Forelimb muscle (tissue), 1 donor: ENCODE results near the gene DICER1. TPM values are rescaled to one million over a fixed set of nuclear protein-coding genes. Genes with fewer than 3 reads are reported as not detected.

ENCODE experiments used
- DNase-seq: peaks from one replicate; pipeline ENCODE4 v3.0.0-alpha.2; 2013; ENCODE audit warnings: low read depth
- polyA plus RNA-seq: library from polyadenylated mRNA; unstranded; fragments of 120-200 nt; gene quantifications from one replicate; pipeline ENCODE4 v1.2.1, GENCODE V29; 2013; ENCODE audit not compliant: insufficient read length

DICER1 gene
- polyA plus RNA-seq, 1 donor = 43.3 TPM

DNA sequence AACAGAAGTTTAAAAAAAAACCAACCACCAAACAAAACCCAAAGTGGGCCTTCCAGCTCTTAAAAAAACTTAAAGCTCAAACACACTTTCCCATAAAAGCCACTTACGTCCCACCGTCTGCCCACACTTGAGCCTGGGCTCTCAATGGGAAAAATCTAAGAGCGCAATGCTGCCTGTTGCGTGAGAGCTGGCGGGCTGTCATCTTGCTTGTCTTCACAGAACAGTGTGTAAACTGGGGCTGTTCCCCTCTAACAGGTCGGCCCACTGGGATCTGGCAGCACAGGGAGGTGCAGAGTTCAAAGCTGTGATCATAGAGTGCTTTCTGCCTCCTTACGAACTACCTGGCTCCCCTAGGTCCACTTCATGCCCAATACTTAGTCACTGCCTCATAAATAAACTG, 80.0 kb downstream of the DICER1 start:
- DNase-seq = no peak

DNA sequence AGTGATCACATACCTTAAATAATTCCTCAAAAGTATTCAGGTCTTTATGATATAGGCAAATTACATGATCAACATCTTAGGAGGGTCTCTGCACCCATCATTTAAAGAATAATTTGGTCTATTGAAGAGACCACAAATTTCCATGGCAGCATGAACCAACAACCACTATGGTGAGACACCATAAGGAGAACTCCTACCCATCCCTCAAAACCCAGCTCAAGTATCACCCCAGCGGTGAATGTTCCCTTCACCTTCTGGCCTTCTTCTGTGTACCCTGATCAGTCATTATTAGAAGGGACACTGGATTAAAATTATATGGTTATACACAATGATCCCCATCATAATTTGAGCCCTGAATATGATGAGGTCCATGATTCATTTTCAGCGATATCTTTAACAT, 81.5 kb downstream of the DICER1 start:
- no peak for DNase-seq

DNA sequence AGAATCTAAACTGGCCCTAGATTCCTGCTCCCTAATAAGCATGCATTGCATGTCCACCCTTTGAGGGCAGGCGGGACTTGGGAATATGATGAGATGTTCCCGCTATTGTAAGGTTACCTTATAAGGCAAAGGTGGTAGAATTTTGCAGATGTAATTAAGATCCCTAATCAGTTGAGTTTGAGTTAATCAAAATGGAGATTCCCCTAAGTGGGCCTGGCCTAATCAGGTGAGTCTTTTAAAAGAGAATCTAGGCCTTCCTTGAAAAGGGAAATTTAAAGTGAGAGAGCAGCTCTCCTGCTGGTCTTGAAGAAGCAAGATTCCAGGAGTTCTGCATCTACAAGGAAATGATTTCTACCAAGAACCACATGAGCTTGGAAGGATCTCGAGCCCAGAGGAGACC, 83.4 kb downstream of the DICER1 start:
- no peak for DNase-seq

DNA sequence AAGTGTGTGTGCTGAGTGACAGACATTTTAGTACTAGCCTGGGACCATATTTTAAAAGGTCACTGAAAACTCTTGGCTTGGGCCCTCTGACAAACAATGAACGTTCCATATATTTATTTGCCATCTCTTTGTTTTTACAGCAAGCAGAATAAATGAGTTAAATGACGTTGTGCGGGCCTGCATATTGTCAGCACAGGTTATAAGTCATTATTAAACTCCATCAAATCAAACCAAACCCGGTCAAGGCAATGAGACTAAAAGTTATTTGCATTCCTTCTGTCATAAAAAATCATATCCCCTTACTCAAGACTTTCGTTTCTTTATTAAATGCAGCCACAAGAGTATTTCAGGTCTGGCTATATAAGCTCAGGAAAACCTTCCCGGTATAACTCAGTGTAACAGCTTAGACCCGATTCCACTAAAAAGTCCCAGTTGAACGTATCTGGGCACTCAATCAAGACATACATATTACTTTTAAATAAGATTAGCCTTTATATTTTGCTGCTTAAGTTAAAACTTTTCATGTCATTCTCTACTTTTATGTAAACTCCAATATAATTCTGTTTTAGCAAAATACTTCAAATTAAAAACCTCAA, 84.9 kb downstream of the DICER1 start:
- peak; percentile 14 for DNase-seq

DNA sequence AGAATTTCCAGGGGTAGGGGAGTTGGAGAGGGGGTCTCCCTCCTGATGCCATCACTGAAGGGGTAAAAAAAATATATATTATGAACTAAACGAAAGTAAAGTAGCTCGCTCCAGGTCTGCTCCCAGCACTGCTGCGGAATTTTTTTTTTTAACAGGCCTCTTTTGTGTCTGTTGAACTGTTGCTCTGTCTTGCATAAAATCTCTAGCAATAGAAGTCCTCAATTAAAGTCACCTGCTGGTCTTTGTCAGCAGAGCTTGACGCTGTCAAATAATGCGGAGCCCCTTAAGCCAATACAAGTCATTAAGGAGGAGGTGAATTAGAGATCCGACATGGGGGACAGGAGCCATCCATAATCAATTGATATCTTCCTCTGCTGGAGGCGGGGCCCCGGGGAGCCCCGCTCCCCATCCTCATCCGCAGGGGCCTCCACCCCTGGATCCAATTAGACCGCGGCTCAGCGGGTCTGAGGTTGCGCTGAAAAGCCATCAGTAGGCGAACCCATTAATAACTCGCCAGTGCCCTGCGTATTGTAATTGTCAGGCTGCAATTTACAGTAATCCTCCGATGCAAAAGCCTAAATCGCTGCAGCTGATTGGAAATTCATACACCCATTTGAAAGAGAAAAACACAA, 85.6 kb downstream of the DICER1 start:
- DNase-seq = no peak

DNA sequence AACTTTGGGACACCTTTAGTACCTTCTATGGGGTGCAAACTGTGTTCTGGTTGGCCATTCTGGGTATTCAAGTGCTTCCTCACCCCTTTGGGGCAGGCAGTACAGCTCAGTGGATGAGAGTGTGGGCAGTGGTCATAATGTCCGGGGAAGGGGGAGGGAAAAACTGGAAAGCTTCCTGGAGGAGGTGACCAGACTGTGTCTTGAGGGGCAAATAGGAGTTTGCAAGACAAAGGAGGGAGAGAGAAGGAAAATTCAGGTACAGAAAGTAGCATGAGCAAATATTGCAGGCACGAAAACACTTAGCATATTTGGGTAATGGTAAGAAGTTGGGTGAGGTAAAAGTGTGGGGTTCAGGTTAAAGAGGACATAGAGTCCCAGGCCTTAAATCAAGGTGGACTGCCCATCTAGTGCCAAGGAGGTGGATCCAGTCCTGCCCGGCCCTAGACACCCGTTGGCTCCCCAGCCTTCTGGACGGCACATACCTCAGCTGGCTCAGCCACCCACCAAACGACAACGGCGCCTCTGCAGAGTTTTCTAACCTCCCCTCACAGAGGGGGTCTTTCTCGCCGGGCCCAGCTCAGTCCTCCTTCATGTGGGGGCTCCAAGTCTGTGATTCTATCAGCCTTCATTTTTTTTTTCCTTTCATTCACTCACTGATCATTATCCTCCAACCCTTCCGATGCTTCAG, 86.4 kb downstream of the DICER1 start:
- DNase-seq = no peak

DNA sequence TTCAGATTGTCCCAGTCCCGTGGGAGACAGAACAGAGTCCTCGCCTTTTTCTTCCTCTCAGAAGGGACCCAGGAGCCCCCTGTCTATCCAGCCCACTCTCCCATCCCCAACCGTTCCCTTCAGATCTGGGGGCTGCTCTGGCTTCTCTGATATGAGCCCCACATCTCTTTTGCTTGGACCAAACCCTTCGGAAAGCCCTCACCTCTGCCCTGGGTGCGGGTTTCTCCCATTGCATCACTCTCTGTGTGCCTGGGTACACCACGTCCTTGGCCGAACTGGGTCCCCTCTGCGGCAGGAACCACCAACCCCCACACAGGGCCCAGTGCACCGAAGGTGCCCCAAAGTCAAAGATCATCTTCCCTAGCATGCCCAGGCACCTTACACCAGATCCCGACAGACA, 87.8 kb downstream of the DICER1 start:
- no peak for DNase-seq

DNA sequence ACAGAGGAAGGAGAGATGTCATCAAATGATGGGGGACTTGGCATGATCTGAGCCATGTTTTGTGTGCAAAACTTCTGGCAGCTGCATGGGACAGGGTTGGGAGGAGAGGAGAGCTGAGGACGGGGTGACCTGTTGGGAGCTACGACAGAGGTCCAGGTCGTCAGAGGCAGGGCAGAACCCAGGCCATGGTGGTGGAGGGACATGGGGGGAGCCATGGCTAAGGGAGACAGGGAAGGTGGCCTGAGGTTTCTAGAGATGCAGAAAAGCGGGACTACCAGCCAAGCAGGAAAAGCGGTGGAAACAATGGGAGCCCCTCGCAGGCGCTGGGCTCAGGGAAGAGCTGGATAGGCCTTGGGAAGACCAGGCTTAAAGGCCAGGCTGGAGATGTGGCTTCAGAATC, 88.3 kb downstream of the DICER1 start:
- DNase-seq = no peak

DNA sequence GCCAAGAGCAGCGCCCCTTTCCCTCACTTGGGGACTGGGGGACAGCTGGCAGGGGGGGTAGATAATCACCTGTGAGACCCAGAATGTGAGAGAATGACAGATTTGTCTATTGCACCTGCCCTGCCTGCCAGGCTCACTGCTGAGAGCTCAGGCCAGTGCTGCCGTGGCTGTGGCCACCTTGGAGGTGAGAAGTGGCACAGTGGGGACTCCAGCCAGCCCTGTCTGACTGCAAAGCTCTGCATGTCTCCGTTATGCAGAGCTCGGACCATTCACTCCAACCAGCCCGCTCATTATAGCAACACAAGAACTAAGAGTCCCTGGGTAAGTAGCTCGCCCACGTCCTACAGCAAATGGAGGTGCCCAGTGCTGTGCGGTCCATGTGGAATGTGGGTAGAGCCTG, 88.8 kb downstream of the DICER1 start:
- no peak for DNase-seq

DNA sequence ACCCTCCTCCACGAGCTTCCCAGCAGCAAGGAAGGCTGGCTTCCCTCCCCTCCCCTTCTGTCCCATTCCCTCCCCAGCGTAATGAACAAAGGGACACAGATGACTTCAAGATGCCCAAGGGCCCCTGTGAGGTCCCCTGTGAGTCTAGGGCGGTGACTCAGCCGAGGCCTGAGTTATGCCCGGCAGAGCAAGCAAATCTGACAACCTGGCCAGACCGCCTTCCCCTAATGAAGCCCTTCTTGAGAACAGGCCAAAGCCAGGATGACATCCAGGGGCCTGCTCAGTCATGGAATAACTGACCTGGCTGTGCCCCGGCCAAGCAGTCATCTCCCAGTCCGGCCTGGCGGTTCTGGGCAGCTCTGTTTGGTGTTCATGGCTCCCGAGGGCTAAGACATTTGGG, 89.2 kb downstream of the DICER1 start:
- DNase-seq = no peak

DNA sequence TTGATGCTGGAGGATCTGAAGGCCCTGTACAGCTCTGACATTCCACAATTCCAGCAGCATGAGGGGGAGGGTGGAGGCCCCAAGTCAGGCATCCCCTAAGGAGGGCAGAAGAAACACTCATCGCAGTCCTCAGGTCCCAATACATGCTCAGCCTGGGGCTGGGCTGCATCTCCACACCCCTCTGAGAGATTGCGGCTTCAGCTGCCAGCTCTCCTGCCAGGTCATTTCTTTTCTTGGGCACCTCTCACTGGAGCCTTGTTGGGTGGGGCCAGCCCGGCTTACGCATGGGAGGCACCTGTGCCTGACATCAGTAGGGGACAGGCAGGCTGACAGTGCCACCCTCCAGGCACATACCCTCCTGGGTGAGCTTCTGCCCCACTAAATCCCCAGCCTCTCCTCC, 89.8 kb downstream of the DICER1 start:
- DNase-seq = no peak

DNA sequence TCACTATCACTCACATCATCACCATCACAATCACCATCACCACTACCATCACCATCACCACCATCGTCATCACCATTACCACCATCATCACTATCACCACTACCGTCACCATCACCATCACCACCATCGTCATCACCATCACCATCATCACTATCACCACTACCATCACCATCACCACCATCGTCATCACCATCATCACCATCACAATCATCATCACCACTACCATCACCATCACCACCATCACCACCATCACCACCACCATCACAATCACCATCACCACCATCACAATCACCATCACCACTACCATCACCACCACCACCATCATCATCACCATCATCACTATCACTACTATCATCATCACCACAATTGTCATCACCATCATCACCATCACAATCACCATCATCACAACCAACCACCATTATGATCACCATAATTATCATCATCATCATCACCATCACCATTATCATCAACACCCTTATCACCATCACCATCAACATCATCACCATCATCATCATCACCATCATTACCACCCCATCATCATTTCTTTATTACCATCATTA, 90.8 kb downstream of the DICER1 start:
- no peak for DNase-seq

DNA sequence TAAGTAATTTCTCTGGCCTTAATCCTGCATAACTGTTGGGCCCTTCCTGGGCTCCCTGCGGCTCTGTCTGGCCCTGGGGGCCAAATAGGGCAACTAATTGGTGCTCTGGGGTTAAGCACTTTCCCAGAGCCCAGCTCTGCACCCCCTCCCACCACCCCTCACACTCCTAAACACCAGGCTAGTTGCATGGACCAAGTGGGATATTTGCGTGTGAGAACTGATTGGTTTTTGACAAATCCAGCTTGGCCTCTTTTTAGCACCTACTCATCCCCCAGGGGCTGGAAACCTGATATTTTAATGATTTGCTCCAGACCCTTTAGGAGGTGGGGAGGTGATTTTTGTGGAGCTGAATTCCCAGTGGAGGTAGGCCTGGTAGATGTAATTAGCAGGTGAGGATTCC, 91.9 kb downstream of the DICER1 start:
- DNase-seq = no peak

DNA sequence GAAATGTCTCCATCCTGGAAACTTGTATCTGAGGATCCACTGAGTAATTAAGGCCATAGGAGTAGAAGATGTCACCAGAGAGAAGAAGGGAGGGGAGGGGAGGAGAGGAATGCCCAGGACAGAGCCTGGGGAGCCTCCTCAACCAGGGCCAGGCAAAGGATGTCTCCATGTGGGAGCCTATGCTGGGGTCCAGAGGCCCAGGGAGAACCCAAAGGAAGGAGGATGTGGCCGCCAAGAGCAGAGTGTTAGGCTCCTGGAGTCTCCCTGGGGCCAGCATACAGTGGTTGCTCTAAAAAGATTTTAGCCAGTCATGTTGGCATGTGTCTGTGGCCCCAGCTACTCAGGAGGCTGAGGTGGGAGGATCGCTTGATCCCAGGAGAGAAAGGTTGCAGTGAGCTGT, 92.6 kb downstream of the DICER1 start:
- no peak for DNase-seq

DNA sequence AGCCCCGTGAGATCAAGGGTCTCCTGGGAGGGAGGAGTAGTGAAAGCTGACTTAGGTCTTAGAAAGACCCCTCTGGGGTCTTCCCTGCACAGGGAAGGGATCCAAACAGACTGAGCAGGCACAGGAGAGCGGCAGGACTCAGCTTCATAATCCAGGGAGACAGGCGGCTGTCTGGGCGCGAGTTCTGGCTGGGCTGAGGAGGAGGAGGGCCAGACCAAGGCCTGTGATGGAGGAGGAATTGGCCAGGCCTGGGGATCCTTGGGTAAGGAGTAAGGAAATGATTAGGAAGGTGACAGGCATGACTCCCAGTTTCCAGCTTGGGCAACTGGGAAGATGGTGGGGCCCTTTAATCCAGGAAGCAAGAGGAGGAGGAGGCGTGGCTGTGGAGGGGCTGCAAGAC, 93.1 kb downstream of the DICER1 start:
- DNase-seq = no peak

DNA sequence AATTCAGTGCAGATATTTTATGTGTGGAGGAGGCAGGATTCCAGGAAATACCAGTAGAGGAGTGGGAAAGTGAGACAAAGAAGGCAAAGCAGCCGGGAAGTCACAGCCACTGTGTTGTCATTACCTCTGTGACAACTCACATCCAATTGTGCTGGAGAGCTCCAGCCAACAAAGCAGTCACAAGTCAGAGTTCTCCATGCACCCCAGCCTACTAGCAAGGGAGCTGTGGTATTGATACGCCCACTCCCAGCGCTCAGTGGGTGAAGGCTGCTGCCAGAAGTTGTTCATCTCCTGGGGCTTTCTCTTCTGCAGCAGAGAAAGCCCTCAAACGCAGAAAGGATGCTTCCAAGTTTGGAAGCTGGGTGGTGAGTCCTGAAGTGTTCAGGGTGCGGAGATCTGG, 93.9 kb downstream of the DICER1 start:
- no peak for DNase-seq

DNA sequence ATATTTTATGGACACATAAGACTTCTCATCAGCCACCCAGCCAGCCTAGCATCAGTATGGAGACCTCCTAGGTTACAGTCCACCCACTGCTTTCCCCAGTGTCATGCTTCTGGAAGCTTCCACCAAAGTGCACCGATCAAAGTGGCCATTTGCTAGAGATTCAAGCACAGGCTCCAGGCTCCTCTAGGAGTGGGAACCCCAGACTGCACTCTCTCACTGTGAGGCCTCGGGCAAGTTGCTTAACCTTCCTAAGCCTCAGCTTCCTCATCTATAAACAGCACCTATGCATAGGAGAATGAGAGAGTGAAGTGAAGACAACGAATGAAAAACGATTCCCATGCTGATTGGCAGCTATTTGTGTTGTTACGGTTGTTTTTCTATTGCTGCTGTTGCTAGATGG, 94.4 kb downstream of the DICER1 start:
- no peak for DNase-seq

DNA sequence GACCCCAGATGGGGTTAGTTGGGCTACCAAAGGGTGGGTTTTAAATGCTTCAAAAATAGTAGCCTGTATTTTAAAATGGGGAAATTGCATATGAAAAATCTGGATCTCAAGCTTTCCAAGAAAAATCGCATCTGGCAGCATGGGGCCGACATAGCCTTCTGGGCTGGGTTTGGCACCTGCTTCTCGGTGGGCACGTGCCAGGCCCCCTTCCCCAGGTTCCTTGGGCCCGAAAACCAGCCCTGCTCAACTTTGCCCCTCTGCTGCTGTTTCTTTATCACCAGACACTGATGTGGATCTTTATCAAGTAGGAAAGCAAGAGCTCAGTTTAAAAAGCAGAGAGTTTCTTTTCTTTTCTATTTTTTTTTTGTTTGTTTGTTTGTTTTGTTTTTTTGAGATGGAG, 95.1 kb downstream of the DICER1 start:
- DNase-seq = no peak

DNA sequence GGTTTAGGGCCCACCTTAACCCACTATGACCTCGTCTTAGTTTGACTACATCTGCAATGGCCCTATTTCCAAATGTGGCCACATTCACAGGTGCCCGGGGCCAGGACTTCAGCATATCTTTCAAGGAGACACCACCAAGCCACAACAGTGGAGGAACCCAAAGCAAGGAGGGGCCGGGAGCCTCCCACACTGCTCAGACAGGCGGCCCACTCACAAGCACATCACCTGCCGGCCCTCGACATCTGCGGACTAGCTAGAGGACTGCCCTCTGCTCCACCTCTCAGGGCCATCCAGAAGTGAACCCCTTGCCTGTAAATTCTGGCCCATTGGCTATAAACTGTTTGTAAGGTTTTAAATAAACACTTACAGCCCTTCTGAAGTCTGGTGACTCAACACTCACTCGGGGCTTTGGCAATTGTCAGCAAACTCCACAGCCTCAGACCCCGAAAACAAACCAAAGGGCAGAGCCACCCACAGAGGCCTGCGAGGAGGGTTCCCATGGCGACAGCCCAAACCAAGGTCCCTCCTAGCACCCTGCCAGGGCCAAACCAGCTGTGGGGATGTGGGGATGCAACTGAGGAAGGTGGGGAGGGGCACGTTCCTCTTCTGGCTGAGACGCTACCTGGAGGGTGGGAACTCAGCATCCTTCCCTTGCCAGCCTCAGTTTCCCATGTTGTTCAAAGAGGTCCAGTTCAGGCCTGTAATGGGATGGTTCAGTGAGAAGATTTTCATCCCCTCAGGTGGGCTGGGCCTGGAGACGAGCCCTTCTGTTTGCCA, 95.8 kb downstream of the DICER1 start:
- no peak for DNase-seq

DNA sequence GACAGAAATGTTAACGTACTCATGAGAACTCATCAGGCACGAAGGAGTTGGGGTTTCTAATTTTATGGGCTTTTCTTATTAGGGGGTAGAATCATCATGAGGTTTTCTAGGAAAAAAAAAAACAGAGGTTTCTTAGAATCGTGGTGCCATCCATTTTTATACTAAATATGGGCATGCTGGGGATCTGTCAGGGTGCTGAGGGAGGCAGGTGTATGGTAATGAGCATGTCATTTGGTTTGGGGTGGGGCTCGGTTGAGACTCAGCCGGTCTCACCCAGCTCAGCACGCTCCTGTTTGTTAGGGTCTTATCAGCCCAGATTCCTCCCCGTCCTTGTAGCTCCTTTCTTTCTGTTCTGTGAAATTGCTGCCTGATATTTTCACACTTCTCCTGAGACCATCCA, 98.2 kb downstream of the DICER1 start:
- no peak for DNase-seq

DNA sequence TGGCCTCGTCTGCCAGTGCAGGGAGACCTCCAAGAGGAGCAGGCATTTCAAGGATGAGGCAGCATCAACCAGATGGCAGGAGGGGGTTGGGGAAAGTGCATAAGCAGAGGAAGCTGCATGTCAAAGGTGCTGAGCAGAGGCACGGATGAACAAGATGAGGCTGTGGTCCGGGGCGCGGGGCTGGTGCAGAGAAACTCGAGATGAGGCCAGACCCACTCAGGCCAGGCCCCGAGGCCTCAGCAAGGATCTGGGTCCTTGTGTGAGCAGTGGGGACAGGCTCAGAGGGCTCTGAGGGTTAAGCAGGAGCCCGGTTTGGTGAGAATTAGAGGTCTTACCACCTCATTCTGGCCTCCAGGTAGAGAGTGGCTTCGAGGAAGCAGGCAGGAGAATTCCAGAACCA, 98.8 kb downstream of the DICER1 start:
- DNase-seq = no peak

DNA sequence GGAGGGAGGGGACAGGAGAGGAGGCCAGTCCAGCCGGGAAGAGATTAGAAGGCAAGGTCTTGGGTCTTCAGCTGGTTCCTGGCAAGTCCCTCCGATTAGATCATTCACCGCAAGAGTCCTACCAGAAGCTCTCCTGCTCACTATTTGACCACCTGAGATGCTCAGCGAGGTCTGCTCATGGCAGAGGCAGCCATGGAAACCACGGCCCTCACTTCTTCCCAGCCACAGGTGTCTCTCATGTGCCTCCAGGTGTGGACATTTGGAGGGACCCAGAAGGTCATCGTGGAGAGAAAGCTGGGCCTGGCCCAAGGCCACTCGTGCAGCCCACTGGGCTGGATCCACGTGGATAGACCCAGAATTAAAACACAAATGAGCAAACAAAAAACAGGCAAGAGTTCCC, 99.5 kb downstream of the DICER1 start:
- no peak for DNase-seq
